ENCODE measurements around the gene USP28.

DNA sequence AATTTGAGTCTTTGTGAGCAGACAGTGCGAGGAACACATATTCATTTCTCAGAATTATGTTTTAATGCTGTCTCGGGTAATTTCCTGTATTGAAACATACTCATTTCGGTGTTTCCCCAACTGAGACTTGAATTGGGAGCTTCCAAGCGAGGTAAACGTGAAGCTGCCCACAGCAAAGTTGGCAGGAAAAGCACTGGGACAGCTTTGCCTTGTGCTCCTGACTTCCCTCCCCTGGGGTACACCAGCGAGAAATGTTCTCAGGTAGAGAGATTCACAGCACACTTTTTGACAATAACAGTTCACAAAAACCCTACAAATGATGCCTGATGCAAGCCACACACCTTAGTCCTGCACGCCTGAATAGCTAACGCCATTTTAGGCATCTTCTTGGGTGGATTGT is 32.3 kb upstream of the USP28 start:
- TF ChIP-seq, protein P1, sequence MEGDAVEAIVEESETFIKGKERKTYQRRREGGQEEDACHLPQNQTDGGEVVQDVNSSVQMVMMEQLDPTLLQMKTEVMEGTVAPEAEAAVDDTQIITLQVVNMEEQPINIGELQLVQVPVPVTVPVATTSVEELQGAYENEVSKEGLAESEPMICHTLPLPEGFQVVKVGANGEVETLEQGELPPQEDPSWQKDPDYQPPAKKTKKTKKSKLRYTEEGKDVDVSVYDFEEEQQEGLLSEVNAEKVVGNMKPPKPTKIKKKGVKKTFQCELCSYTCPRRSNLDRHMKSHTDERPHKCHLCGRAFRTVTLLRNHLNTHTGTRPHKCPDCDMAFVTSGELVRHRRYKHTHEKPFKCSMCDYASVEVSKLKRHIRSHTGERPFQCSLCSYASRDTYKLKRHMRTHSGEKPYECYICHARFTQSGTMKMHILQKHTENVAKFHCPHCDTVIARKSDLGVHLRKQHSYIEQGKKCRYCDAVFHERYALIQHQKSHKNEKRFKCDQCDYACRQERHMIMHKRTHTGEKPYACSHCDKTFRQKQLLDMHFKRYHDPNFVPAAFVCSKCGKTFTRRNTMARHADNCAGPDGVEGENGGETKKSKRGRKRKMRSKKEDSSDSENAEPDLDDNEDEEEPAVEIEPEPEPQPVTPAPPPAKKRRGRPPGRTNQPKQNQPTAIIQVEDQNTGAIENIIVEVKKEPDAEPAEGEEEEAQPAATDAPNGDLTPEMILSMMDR (IDR thresholded peaks at IDR 0.05; ENCODE audit: low read length): no peak
- no peak for TF ChIP-seq EZH2phosphoT487 (IDR thresholded peaks at IDR 0.05; ENCODE audit: low read length)
- no peak for TF ChIP-seq EZH2 (optimal IDR thresholded peaks at IDR 0.05; ENCODE audit: low read depth, low read length)
